HepG2 (cell line): ENCODE measurements around the gene ZBTB32. TPM values are rescaled to one million over a fixed set of nuclear protein-coding genes. Genes with fewer than 3 reads are reported as not detected.
A peak's percentile ranks its signal among the peaks of the same experiment; 100 is the strongest.

Experiments
- ATF2 ChIP-seq: sonication (generic); formaldehyde crosslinking; IDR thresholded peaks from 2 replicates; pipeline ENCODE4 v1.4.0; 2020; ENCODE audit warnings: missing genetic modification reagents
- DRAP1 ChIP-seq: IDR thresholded peaks from 2 replicates; pipeline ENCODE4 v1.6.1; 2016; ENCODE audit warnings: missing genetic modification reagents, missing compliant biosample characterization
- ETV6 ChIP-seq: sonication (generic); formaldehyde crosslinking; conservative IDR thresholded peaks from 2 replicates; pipeline ENCODE4 v1.4.0; 2020; ENCODE audit warnings: missing genetic modification reagents
- MXD1 ChIP-seq: sonication (generic); formaldehyde crosslinking; IDR thresholded peaks from 2 replicates; pipeline ENCODE4 v1.4.0; 2020; ENCODE audit warnings: mild to moderate bottlenecking, missing genetic modification reagents
- NR2C2 ChIP-seq: sonication (generic); formaldehyde crosslinking; IDR thresholded peaks from 2 replicates; pipeline ENCODE4 v1.4.0; 2020; ENCODE audit warnings: missing genetic modification reagents, mild to moderate bottlenecking, moderate library complexity, borderline replicate concordance
- POLR2AphosphoS5 ChIP-seq: IDR thresholded peaks from 2 replicates; pipeline ENCODE4 v1.6.1; 2012; ENCODE audit warnings: low read depth, low read length
- SMYD3 ChIP-seq: sonication (generic); formaldehyde crosslinking; IDR thresholded peaks from 2 replicates; pipeline ENCODE4 v1.8.1; 2023; ENCODE audit warnings: mild to moderate bottlenecking, missing genetic modification reagents
- SP1 ChIP-seq, 2 experiments: fragments of 450-650 bp in 1 of 2; sonication (generic) in 1 of 2; formaldehyde crosslinking in 1 of 2; IDR thresholded peaks; 2 replicates each; pipeline versions ENCODE4 v1.4.0 to v1.6.1; 2016 to 2020; ENCODE audit warnings: missing genetic modification reagents in 1 of 2
- TARDBP ChIP-seq: sonication (generic); formaldehyde crosslinking; IDR thresholded peaks from 2 replicates; pipeline ENCODE4 v1.8.0; 2022; ENCODE audit warnings: mild to moderate bottlenecking, missing genetic modification reagents
- TFDP2 ChIP-seq: sonication (generic); formaldehyde crosslinking; IDR thresholded peaks from 2 replicates; pipeline ENCODE4 v1.4.0; 2020; ENCODE audit warnings: missing genetic modification reagents
- ZBTB7A ChIP-seq: sonication (generic); formaldehyde crosslinking; IDR thresholded peaks from 2 replicates; pipeline ENCODE4 v1.8.0; 2022; ENCODE audit warnings: mild to moderate bottlenecking, missing genetic modification reagents
- ZNF580 ChIP-seq: IDR thresholded peaks from 2 replicates; pipeline ENCODE4 v1.6.1; 2016; ENCODE audit warnings: low read depth, borderline replicate concordance
- ZZZ3 ChIP-seq: sonication (generic); formaldehyde crosslinking; IDR thresholded peaks from 2 replicates; pipeline ENCODE4 v1.4.0; 2020; ENCODE audit warnings: missing genetic modification reagents, mild to moderate bottlenecking, borderline replicate concordance
- polyA plus RNA-seq, 8 experiments: library from polyadenylated mRNA; depleted of rRNA in 3 of 8; stranded (reverse) in 7 of 8; unstranded in 1 of 8; fragments of >200 nt; fragmentation: Illumina TruSeq in 4 of 8; extraction: Trizol in 4 of 8; gene quantifications; 2 replicates each; pipeline versions ENCODE4 v1.2.1 to v1.2.3, GENCODE V29; 2011 to 2016; ENCODE audit warnings: low read depth in 4 of 8, missing spikeins in 1 of 8, mixed read lengths in 1 of 8; ENCODE audit not compliant: insufficient read depth in 1 of 8
- total RNA-seq, 5 experiments: library from RNA; depleted of rRNA; stranded (reverse); fragments of >200 nt; fragmentation: Illumina TruSeq; extraction: Trizol; gene quantifications; 2 replicates each; pipeline ENCODE4 v1.2.3, GENCODE V29; 2016; ENCODE audit warnings: low read depth in 1 of 5
- TF ChIP-seq, protein P1 (sequence below): sonication (generic); formaldehyde crosslinking; IDR thresholded peaks from 2 replicates; pipeline ENCODE4 v1.5.0; 2020; ENCODE audit warnings: mild to moderate bottlenecking, missing genetic modification reagents, borderline replicate concordance
- TF ChIP-seq, protein P2 (sequence below): sonication (generic); formaldehyde crosslinking; IDR thresholded peaks from 2 replicates; pipeline ENCODE4 v1.5.0; 2020; ENCODE audit warnings: mild to moderate bottlenecking, low read depth, missing genetic modification reagents, borderline replicate concordance
- TF ChIP-seq, protein P3 (sequence below): IDR thresholded peaks from 2 replicates; pipeline ENCODE4 v1.6.1; 2016; ENCODE audit warnings: missing compliant biosample characterization, missing genetic modification reagents, borderline replicate concordance

The ZBTB32 gene
- total and polyA plus RNA-seq, 2 of the 13 experiments (the other 11 are each of a cell fraction or from before 2014, with no cell fraction given) = not detected

- TF ChIP-seq ZZZ3 (CRISPR knock-in tag) = peak; percentile 73; the same call in 1 of the 2 replicates
- TF ChIP-seq, protein P1, sequence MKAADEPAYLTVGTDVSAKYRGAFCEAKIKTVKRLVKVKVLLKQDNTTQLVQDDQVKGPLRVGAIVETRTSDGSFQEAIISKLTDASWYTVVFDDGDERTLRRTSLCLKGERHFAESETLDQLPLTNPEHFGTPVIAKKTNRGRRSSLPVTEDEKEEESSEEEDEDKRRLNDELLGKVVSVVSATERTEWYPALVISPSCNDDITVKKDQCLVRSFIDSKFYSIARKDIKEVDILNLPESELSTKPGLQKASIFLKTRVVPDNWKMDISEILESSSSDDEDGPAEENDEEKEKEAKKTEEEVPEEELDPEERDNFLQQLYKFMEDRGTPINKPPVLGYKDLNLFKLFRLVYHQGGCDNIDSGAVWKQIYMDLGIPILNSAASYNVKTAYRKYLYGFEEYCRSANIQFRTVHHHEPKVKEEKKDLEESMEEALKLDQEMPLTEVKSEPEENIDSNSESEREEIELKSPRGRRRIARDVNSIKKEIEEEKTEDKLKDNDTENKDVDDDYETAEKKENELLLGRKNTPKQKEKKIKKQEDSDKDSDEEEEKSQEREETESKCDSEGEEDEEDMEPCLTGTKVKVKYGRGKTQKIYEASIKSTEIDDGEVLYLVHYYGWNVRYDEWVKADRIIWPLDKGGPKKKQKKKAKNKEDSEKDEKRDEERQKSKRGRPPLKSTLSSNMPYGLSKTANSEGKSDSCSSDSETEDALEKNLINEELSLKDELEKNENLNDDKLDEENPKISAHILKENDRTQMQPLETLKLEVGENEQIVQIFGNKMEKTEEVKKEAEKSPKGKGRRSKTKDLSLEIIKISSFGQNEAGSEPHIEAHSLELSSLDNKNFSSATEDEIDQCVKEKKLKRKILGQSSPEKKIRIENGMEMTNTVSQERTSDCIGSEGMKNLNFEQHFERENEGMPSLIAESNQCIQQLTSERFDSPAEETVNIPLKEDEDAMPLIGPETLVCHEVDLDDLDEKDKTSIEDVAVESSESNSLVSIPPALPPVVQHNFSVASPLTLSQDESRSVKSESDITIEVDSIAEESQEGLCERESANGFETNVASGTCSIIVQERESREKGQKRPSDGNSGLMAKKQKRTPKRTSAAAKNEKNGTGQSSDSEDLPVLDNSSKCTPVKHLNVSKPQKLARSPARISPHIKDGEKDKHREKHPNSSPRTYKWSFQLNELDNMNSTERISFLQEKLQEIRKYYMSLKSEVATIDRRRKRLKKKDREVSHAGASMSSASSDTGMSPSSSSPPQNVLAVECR (CRISPR knock-in tag) = peak; percentile 89
- 0 out of 2 replicates have a peak, but pooled peaks have one; percentile 71 for TF ChIP-seq SMYD3 (CRISPR knock-in tag)
- peak; percentile 85 for TF ChIP-seq DRAP1 (CRISPR knock-in tag)
- peak; percentile 26; the same call in 1 of the 2 replicates for TF ChIP-seq MXD1 (CRISPR knock-in tag)
- peak; percentile 77 for TF ChIP-seq POLR2AphosphoS5
- TF ChIP-seq SP1 (IDR thresholded peaks at IDR 0.05) = no peak
- peak; percentile 86 for TF ChIP-seq SP1 (CRISPR knock-in tag; IDR thresholded peaks at IDR 0.05)
- TF ChIP-seq TFDP2 (CRISPR knock-in tag) = peak; percentile 56; the same call in 1 of the 2 replicates
- TF ChIP-seq NR2C2 (CRISPR knock-in tag) = peak; percentile 97
- TF ChIP-seq ZNF580 (CRISPR knock-in tag) = 0 out of 2 replicates have a peak, but pooled peaks have one; percentile 19
- peak; percentile 69; the same call in 1 of the 2 replicates for TF ChIP-seq ATF2 (CRISPR knock-in tag)
- TF ChIP-seq ZBTB7A = peak; percentile 57; the same call in 1 of the 2 replicates
- no peak for TF ChIP-seq ETV6 (CRISPR knock-in tag)
- TF ChIP-seq, protein P2, sequence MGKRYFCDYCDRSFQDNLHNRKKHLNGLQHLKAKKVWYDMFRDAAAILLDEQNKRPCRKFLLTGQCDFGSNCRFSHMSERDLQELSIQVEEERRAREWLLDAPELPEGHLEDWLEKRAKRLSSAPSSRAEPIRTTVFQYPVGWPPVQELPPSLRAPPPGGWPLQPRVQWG (CRISPR knock-in tag) = no peak
- peak; percentile 34; the same call in 1 of the 2 replicates for TF ChIP-seq TARDBP (CRISPR knock-in tag)
- TF ChIP-seq, protein P3, sequence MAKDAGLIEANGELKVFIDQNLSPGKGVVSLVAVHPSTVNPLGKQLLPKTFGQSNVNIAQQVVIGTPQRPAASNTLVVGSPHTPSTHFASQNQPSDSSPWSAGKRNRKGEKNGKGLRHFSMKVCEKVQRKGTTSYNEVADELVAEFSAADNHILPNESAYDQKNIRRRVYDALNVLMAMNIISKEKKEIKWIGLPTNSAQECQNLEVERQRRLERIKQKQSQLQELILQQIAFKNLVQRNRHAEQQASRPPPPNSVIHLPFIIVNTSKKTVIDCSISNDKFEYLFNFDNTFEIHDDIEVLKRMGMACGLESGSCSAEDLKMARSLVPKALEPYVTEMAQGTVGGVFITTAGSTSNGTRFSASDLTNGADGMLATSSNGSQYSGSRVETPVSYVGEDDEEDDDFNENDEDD = peak; percentile 31; the same call in 1 of the 2 replicates
Measured at GRCh38 chr19:35748106-35749020, 44.0 kb downstream of the ZBTB32 start, which contains the start of gene LIN37 (continued).
